GM19463 (cell line): ENCODE measurements around the gene SERBP1.
A peak's percentile ranks its signal among the peaks of the same experiment; 100 is the strongest.
"Not testable (repeated sequence)": the region's sequence is repeated elsewhere in the genome, so short reads cannot be mapped to it uniquely, and the experiment has no call there.

Experiments
- ATAC-seq: cut with Tn5 transposase; IDR thresholded peaks from one replicate; pipeline ENCODE4 v1.9.1; 2021; ENCODE audit warnings: mild to moderate bottlenecking, moderate library complexity; ENCODE audit not compliant: unreplicated experiment

The SERBP1 gene

GRCh38 chr1:67441183-67441582, 11.0 kb upstream of the SERBP1 start:
- no peak for ATAC-seq

- no peak for ATAC-seq
Observed at GRCh38 chr1:67440339-67440738, 10.1 kb upstream of the SERBP1 start.

- ATAC-seq, result no peak
Observed at GRCh38 chr1:67439277-67440029, 9.3 kb upstream of the SERBP1 start.

GRCh38 chr1:67437961-67438360, 7.8 kb upstream of the SERBP1 start:
- no peak for ATAC-seq

- no peak for ATAC-seq
Observed at GRCh38 chr1:67436511-67437055, 6.4 kb upstream of the SERBP1 start.

- no peak for ATAC-seq
Observed at GRCh38 chr1:67434491-67434890, 4.3 kb upstream of the SERBP1 start.

GRCh38 chr1:67433837-67434236, 3.6 kb upstream of the SERBP1 start:
- no peak for ATAC-seq

GRCh38 chr1:67432745-67433144, 2.5 kb upstream of the SERBP1 start:
- ATAC-seq, result no peak

GRCh38 chr1:67431869-67432578, 1.8 kb upstream of the SERBP1 start:
- no peak for ATAC-seq

- no peak for ATAC-seq
Observed at GRCh38 chr1:67431156-67431765, 1.1 kb upstream of the SERBP1 start.

- ATAC-seq, result peak; percentile 2
Observed at GRCh38 chr1:67429528-67430357, 459 bp downstream of the SERBP1 start.

GRCh38 chr1:67429011-67429527, 1.1 kb downstream of the SERBP1 start:
- no peak for ATAC-seq

GRCh38 chr1:67427947-67428346, 2.3 kb downstream of the SERBP1 start:
- no peak for ATAC-seq

GRCh38 chr1:67427465-67427864, 2.7 kb downstream of the SERBP1 start:
- no peak for ATAC-seq

- ATAC-seq, result no peak
Observed at GRCh38 chr1:67420835-67421492, 9.2 kb downstream of the SERBP1 start.

GRCh38 chr1:67418839-67419586, 11.2 kb downstream of the SERBP1 start:
- no peak for ATAC-seq

- ATAC-seq, result not testable (repeated sequence)
Observed at GRCh38 chr1:67417733-67418132, 12.5 kb downstream of the SERBP1 start.

GRCh38 chr1:67415041-67415440, 15.2 kb downstream of the SERBP1 start:
- ATAC-seq, result no peak

- no peak for ATAC-seq
Observed at GRCh38 chr1:67414574-67414973, 15.6 kb downstream of the SERBP1 start.
